ENCODE results near the gene PTPRM.

Gene PTPRM

DNA sequence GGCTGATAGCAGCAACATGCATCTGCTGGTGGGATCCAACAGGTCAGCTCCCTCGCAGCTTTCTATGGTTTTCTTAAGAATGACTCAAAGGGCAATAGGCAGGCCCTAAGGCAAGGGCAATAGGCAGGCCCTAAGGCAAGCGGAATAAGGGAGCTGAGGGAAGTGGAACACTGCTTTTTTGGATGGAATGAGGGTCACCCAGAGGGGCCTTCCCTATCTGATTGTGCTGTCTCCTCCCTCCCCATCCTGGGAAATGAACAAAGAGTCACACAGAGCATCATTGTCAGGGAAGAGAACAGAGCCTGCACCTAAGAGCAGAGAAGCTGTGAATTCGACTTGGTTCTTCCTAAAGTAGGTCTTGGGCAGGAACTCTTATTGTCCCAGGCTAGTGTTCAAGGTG lies 43.3 kb upstream of the PTPRM start:
- TF ChIP-seq SCRT1 (tag by site-specific recombination; IDR thresholded peaks at IDR 0.05; ENCODE audit: borderline replicate concordance) (no peak), ZNF558 (tag by site-specific recombination; IDR thresholded peaks at IDR 0.05) (no peak), REPIN1 (tag by site-specific recombination; IDR thresholded peaks at IDR 0.05; ENCODE audit: low read depth) (no peak), KLF9 (tag by site-specific recombination; IDR thresholded peaks at IDR 0.05; ENCODE audit: low read depth) (no peak), ELK4 (IDR thresholded peaks at IDR 0.05; ENCODE audit: borderline replicate concordance, low read depth, low read length) (no peak), ZNF223 (tag by site-specific recombination; IDR thresholded peaks at IDR 0.05) (no peak), ZNF701 (tag by site-specific recombination; IDR thresholded peaks at IDR 0.05) (no peak), BCL11A (tag by site-specific recombination; IDR thresholded peaks at IDR 0.05; ENCODE audit: low read depth) (no peak), ZNF571 (tag by site-specific recombination; IDR thresholded peaks at IDR 0.05) (no peak), ZNF311 (tag by site-specific recombination; IDR thresholded peaks at IDR 0.05; ENCODE audit: borderline replicate concordance) (no peak)
- TF ChIP-seq, protein P1, sequence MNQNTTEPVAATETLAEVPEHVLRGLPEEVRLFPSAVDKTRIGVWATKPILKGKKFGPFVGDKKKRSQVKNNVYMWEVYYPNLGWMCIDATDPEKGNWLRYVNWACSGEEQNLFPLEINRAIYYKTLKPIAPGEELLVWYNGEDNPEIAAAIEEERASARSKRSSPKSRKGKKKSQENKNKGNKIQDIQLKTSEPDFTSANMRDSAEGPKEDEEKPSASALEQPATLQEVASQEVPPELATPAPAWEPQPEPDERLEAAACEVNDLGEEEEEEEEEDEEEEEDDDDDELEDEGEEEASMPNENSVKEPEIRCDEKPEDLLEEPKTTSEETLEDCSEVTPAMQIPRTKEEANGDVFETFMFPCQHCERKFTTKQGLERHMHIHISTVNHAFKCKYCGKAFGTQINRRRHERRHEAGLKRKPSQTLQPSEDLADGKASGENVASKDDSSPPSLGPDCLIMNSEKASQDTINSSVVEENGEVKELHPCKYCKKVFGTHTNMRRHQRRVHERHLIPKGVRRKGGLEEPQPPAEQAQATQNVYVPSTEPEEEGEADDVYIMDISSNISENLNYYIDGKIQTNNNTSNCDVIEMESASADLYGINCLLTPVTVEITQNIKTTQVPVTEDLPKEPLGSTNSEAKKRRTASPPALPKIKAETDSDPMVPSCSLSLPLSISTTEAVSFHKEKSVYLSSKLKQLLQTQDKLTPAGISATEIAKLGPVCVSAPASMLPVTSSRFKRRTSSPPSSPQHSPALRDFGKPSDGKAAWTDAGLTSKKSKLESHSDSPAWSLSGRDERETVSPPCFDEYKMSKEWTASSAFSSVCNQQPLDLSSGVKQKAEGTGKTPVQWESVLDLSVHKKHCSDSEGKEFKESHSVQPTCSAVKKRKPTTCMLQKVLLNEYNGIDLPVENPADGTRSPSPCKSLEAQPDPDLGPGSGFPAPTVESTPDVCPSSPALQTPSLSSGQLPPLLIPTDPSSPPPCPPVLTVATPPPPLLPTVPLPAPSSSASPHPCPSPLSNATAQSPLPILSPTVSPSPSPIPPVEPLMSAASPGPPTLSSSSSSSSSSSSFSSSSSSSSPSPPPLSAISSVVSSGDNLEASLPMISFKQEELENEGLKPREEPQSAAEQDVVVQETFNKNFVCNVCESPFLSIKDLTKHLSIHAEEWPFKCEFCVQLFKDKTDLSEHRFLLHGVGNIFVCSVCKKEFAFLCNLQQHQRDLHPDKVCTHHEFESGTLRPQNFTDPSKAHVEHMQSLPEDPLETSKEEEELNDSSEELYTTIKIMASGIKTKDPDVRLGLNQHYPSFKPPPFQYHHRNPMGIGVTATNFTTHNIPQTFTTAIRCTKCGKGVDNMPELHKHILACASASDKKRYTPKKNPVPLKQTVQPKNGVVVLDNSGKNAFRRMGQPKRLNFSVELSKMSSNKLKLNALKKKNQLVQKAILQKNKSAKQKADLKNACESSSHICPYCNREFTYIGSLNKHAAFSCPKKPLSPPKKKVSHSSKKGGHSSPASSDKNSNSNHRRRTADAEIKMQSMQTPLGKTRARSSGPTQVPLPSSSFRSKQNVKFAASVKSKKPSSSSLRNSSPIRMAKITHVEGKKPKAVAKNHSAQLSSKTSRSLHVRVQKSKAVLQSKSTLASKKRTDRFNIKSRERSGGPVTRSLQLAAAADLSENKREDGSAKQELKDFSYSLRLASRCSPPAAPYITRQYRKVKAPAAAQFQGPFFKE (tag by site-specific recombination; IDR thresholded peaks at IDR 0.05; ENCODE audit: borderline replicate concordance): no peak
- TF ChIP-seq, protein P2, sequence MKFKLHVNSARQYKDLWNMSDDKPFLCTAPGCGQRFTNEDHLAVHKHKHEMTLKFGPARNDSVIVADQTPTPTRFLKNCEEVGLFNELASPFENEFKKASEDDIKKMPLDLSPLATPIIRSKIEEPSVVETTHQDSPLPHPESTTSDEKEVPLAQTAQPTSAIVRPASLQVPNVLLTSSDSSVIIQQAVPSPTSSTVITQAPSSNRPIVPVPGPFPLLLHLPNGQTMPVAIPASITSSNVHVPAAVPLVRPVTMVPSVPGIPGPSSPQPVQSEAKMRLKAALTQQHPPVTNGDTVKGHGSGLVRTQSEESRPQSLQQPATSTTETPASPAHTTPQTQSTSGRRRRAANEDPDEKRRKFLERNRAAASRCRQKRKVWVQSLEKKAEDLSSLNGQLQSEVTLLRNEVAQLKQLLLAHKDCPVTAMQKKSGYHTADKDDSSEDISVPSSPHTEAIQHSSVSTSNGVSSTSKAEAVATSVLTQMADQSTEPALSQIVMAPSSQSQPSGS (tag by site-specific recombination; IDR thresholded peaks at IDR 0.05; ENCODE audit: low read depth): no peak

DNA sequence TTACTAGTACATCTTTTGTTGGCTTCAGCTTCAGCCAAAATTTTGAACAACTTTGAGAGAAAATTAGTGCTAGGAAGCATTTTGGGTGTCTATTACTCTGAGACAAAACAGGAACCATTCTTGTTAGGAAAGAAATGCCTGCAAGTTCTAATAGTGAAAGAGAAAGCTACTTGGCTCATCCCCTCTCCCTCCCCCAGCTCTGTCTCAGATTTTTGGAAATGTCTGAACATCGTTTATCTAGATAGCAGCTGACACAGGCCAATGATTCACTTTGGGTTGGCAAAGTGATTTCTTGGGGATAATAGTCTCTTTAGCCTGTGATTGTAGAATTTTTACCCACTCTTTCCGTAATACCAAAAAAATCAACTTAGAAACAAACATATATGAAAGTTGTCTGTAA lies 42.3 kb upstream of the PTPRM start:
- CTCF ChIA-PET: interaction anchor here (0.6 kb wide), 2 partner anchors 118 to 372 kb away, joined by 4 to 5 read pairs; no protein-coding TSS in a partner anchor
- no peaks in the 10 kb centered on the region for H3K9me3 ChIP-seq (ENCODE audit: control insufficient read depth, insufficient read depth, low read depth, low read length)
- no peak overlapping the region for H3K27ac ChIP-seq (ENCODE audit: extremely low read depth, low read depth, low read length)
- POLR2A ChIA-PET: no interaction called here
- no peak overlapping the region for H3K4me3 ChIP-seq (ENCODE audit: low read depth, low read length)
- H3K4me1 ChIP-seq (ENCODE audit: control insufficient read depth, insufficient read depth, low read length): no peaks in the 10 kb centered on the region
- H3K36me3 ChIP-seq (ENCODE audit: control insufficient read depth in 2 of 2, insufficient read depth in 1 of 2, low read length in 2 of 2): no peaks in the 10 kb centered on the region
- TF ChIP-seq, protein P3, sequence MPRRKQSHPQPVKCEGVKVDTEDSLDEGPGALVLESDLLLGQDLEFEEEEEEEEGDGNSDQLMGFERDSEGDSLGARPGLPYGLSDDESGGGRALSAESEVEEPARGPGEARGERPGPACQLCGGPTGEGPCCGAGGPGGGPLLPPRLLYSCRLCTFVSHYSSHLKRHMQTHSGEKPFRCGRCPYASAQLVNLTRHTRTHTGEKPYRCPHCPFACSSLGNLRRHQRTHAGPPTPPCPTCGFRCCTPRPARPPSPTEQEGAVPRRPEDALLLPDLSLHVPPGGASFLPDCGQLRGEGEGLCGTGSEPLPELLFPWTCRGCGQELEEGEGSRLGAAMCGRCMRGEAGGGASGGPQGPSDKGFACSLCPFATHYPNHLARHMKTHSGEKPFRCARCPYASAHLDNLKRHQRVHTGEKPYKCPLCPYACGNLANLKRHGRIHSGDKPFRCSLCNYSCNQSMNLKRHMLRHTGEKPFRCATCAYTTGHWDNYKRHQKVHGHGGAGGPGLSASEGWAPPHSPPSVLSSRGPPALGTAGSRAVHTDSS (tag by site-specific recombination; IDR thresholded peaks at IDR 0.05): no peak
- no peak for TF ChIP-seq ZNF266 (tag by site-specific recombination; IDR thresholded peaks at IDR 0.05; ENCODE audit: low read depth)
- TF ChIP-seq ZBTB48 (tag by site-specific recombination; IDR thresholded peaks at IDR 0.05): no peak
- no peak for TF ChIP-seq ZNF248 (tag by site-specific recombination; IDR thresholded peaks at IDR 0.05)
- TF ChIP-seq ZNF391 (tag by site-specific recombination; IDR thresholded peaks at IDR 0.05; ENCODE audit: borderline replicate concordance, low read depth): no peak
- peak; percentile 20; the same call in 1 of the 2 replicates for TF ChIP-seq PRDM10 (tag by site-specific recombination; IDR thresholded peaks at IDR 0.05)
- TF ChIP-seq ZNF704 (tag by site-specific recombination; IDR thresholded peaks at IDR 0.05): no peak
- TF ChIP-seq ZNF174 (tag by site-specific recombination; IDR thresholded peaks at IDR 0.05): no peak

More for the DNA sequence above, 43.3 kb upstream of the PTPRM start:
- ChIA-PET POLR2A (no interaction called here), CTCF (interaction anchor here (0.6 kb wide), 1 partner anchor 248 kb away, joined by 4 read pairs; no protein-coding TSS in a partner anchor)
- Histone ChIP-seq H3K4me1 (ENCODE audit: control insufficient read depth, insufficient read depth, low read length) (no peaks in the 10 kb centered on the region), H3K36me3 (ENCODE audit: control insufficient read depth in 2 of 2, insufficient read depth in 1 of 2, low read length in 2 of 2) (no peaks in the 10 kb centered on the region), H3K27ac (ENCODE audit: extremely low read depth, low read depth, low read length) (no peak overlapping the region), H3K4me3 (ENCODE audit: low read depth, low read length) (no peak overlapping the region), H3K9me3 (ENCODE audit: control insufficient read depth, insufficient read depth, low read depth, low read length) (no peaks in the 10 kb centered on the region)

All from HEK293 (cell line).